ENCODE results near the gene EFS.

EFS gene

GRCh38 chr14:23307687-23308644, 57.0 kb downstream of the EFS start:
- TF ChIP-seq ZFHX2 (tag by site-specific recombination; conservative IDR thresholded peaks at IDR 0.05) (no peak), ZNF600 (tag by site-specific recombination; IDR thresholded peaks at IDR 0.05) (peak; percentile 25; the same call in 1 of the 2 replicates)
- Histone ChIP-seq H3K27ac (ENCODE audit: extremely low read depth, low read depth, low read length) (peak overlapping the region; percentile 85; the same call in 1 of the 2 replicates), H3K4me3 (ENCODE audit: low read depth, low read length) (peak overlapping the region; percentile 56), H3K36me3 (ENCODE audit: control insufficient read depth in 2 of 2, insufficient read depth in 1 of 2, low read length in 2 of 2) (peaks cover 8 to 46% of the 10 kb centered on the region in 2 experiments), H3K4me1 (ENCODE audit: control insufficient read depth, insufficient read depth, low read length) (peaks cover 6% of the 10 kb centered on the region; the same call in 1 of the 2 replicates), H3K9me3 (ENCODE audit: control insufficient read depth, insufficient read depth, low read depth, low read length) (no peaks in the 10 kb centered on the region)
- POLR2A ChIA-PET, result interaction anchor here (1.1 to 8.1 kb wide), 5 partner anchors 11 to 213 kb away, joined by 6 to 170 read pairs (median 12); partner anchors contain the start of genes ACIN1, C14orf119, HOMEZ and PABPN1
- CTCF ChIA-PET, result interaction anchor here (0.5 to 1.0 kb wide), 3 partner anchors 8 to 750 kb away, joined by 3 read pairs; no protein-coding TSS in a partner anchor

DNA sequence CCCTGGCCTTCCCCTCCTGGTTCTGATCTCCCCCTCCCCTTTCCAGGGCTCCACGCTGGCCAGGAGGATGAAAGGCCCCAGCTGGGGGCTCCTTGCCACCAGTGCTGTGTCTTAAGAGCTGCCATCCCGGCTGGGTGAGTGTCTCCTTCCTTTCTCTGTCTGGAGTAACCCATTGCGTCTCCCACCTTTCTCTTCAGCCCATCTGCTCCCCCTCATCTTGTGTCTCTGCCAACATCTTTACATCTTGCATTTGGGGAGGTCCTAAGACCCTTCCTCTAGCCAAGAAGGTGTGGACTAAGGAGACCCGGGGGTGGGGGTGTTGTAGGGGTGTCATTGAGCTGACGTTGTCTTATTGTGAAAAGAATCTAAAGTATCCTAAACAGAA, 57.8 kb downstream of the EFS start:
- ChIA-PET POLR2A (interaction anchor here (0.5 to 8.1 kb wide), 12 partner anchors 12 to 532 kb away, joined by 3 to 170 read pairs (median 4); partner anchors contain the start of genes ACIN1, C14orf119, HOMEZ and PABPN1), CTCF (interaction anchor here (0.6 to 1.0 kb wide), 3 partner anchors 24 to 751 kb away, joined by 3 read pairs; no protein-coding TSS in a partner anchor)
- Histone ChIP-seq H3K4me1 (ENCODE audit: control insufficient read depth, insufficient read depth, low read length) (peaks cover 6% of the 10 kb centered on the region; the same call in 1 of the 2 replicates), H3K9me3 (ENCODE audit: control insufficient read depth, insufficient read depth, low read depth, low read length) (no peaks in the 10 kb centered on the region), H3K27ac (ENCODE audit: extremely low read depth, low read depth, low read length) (peak overlapping the region; percentile 85), H3K36me3 (ENCODE audit: control insufficient read depth in 2 of 2, insufficient read depth in 1 of 2, low read length in 2 of 2) (peaks cover 8 to 42% of the 10 kb centered on the region in 2 experiments), H3K4me3 (ENCODE audit: low read depth, low read length) (peak overlapping the region; percentile 56)
- TF ChIP-seq ZNF335 (tag by site-specific recombination; conservative IDR thresholded peaks at IDR 0.05) (peak; percentile 2; the same call in 1 of the 2 replicates), ZNF501 (tag by site-specific recombination; IDR thresholded peaks at IDR 0.05) (no peak), ZNF366 (tag by site-specific recombination; conservative IDR thresholded peaks at IDR 0.05) (no peak)

DNA sequence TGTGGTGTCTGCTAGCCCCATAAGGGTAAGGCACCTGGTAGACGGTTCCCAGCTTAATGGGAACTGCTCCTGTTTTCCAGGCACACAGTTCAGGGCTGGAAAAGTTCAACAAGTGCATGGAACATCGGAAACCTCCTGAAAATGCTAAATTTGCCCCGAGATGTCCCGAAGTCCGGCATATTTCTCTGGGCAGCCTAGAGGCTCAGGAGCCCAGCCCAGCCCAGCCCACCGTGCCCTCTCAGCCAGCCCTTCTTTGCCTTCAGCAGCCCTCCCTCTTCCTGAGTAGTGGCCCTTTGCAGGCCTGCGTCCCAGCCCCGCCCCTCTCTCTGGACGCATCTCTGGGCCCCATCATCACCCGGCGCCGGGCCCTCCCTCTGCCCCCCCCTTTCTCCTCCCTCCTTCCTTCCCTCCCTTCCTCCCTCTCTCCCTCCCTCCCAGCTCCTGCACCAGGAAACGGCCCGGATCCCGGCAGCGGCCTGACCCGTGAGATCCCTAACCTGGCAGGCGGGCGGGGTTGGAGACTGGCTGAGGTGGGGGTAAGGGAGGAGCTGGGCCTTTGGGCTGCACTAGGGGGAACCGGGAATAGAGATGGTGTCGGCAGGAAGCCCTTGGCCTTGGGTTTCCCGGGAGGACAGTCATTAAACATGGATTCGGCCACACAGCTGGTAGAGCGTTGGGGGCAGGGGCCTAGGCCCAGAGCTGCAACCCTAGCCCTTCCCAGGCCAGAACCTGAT, 58.4 kb downstream of the EFS start, which contains the start of gene BCL2L2:
BCL2L2 (plus strand) TSS at position 422 of the 734 bp plus-strand sequence. CDS start 935 bp downstream, outside the sequence.
- H3K27ac ChIP-seq (ENCODE audit: extremely low read depth, low read depth, low read length), result peak within 1 kb of the TSS; percentile 85
- peaks cover 6% of the 10 kb centered on the region; the same call in 1 of the 2 replicates for H3K4me1 ChIP-seq (ENCODE audit: control insufficient read depth, insufficient read depth, low read length)
- CTCF ChIA-PET, result interaction anchor here (0.6 to 1.3 kb wide), 7 partner anchors 14 to 751 kb away, joined by 3 to 12 read pairs (median 3); partner anchors contain the start of gene DHRS4
- H3K9me3 ChIP-seq (ENCODE audit: control insufficient read depth, insufficient read depth, low read depth, low read length), result no peaks in the 10 kb centered on the region
- peaks cover 8 to 37% of the 10 kb centered on the region in 2 experiments for H3K36me3 ChIP-seq (ENCODE audit: control insufficient read depth in 2 of 2, insufficient read depth in 1 of 2, low read length in 2 of 2)
- POLR2A ChIA-PET, result interaction anchor here (0.5 to 8.1 kb wide), 14 partner anchors 9 to 532 kb away, joined by 3 to 170 read pairs (median 4); partner anchors contain the start of genes ACIN1, C14orf119, HOMEZ and PABPN1
- H3K4me3 ChIP-seq (ENCODE audit: low read depth, low read length), result peak within 1 kb of the TSS; percentile 56
- TF ChIP-seq, protein P1, sequence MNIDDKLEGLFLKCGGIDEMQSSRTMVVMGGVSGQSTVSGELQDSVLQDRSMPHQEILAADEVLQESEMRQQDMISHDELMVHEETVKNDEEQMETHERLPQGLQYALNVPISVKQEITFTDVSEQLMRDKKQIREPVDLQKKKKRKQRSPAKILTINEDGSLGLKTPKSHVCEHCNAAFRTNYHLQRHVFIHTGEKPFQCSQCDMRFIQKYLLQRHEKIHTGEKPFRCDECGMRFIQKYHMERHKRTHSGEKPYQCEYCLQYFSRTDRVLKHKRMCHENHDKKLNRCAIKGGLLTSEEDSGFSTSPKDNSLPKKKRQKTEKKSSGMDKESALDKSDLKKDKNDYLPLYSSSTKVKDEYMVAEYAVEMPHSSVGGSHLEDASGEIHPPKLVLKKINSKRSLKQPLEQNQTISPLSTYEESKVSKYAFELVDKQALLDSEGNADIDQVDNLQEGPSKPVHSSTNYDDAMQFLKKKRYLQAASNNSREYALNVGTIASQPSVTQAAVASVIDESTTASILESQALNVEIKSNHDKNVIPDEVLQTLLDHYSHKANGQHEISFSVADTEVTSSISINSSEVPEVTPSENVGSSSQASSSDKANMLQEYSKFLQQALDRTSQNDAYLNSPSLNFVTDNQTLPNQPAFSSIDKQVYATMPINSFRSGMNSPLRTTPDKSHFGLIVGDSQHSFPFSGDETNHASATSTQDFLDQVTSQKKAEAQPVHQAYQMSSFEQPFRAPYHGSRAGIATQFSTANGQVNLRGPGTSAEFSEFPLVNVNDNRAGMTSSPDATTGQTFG (tag by site-specific recombination; IDR thresholded peaks at IDR 0.05; ENCODE audit: borderline replicate concordance), result no peak
- TF ChIP-seq, protein P2, sequence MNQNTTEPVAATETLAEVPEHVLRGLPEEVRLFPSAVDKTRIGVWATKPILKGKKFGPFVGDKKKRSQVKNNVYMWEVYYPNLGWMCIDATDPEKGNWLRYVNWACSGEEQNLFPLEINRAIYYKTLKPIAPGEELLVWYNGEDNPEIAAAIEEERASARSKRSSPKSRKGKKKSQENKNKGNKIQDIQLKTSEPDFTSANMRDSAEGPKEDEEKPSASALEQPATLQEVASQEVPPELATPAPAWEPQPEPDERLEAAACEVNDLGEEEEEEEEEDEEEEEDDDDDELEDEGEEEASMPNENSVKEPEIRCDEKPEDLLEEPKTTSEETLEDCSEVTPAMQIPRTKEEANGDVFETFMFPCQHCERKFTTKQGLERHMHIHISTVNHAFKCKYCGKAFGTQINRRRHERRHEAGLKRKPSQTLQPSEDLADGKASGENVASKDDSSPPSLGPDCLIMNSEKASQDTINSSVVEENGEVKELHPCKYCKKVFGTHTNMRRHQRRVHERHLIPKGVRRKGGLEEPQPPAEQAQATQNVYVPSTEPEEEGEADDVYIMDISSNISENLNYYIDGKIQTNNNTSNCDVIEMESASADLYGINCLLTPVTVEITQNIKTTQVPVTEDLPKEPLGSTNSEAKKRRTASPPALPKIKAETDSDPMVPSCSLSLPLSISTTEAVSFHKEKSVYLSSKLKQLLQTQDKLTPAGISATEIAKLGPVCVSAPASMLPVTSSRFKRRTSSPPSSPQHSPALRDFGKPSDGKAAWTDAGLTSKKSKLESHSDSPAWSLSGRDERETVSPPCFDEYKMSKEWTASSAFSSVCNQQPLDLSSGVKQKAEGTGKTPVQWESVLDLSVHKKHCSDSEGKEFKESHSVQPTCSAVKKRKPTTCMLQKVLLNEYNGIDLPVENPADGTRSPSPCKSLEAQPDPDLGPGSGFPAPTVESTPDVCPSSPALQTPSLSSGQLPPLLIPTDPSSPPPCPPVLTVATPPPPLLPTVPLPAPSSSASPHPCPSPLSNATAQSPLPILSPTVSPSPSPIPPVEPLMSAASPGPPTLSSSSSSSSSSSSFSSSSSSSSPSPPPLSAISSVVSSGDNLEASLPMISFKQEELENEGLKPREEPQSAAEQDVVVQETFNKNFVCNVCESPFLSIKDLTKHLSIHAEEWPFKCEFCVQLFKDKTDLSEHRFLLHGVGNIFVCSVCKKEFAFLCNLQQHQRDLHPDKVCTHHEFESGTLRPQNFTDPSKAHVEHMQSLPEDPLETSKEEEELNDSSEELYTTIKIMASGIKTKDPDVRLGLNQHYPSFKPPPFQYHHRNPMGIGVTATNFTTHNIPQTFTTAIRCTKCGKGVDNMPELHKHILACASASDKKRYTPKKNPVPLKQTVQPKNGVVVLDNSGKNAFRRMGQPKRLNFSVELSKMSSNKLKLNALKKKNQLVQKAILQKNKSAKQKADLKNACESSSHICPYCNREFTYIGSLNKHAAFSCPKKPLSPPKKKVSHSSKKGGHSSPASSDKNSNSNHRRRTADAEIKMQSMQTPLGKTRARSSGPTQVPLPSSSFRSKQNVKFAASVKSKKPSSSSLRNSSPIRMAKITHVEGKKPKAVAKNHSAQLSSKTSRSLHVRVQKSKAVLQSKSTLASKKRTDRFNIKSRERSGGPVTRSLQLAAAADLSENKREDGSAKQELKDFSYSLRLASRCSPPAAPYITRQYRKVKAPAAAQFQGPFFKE (tag by site-specific recombination; IDR thresholded peaks at IDR 0.05; ENCODE audit: borderline replicate concordance), result no peak
- TF ChIP-seq ZNF600 (tag by site-specific recombination; IDR thresholded peaks at IDR 0.05), result peak; percentile 95
- no peak for TF ChIP-seq ZNF560 (tag by site-specific recombination; IDR thresholded peaks at IDR 0.05; ENCODE audit: borderline replicate concordance)
- TF ChIP-seq KLF1 (tag by site-specific recombination; IDR thresholded peaks at IDR 0.05), result peak; percentile 87
- TF ChIP-seq MZF1 (tag by site-specific recombination; IDR thresholded peaks at IDR 0.05; ENCODE audit: borderline replicate concordance), result no peak
- TF ChIP-seq, protein P3, sequence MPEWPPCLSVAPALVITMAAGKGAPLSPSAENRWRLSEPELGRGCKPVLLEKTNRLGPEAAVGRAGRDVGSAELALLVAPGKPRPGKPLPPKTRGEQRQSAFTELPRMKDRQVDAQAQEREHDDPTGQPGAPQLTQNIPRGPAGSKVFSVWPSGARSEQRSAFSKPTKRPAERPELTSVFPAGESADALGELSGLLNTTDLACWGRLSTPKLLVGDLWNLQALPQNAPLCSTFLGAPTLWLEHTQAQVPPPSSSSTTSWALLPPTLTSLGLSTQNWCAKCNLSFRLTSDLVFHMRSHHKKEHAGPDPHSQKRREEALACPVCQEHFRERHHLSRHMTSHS (tag by site-specific recombination; IDR thresholded peaks at IDR 0.05), result no peak
- no peak for TF ChIP-seq ZNF571 (tag by site-specific recombination; IDR thresholded peaks at IDR 0.05)
- no peak for TF ChIP-seq ZNF174 (tag by site-specific recombination; IDR thresholded peaks at IDR 0.05)
